HL-60 (cell line): Measurements from ENCODE around the gene IP6K1.

Experiments used
- DNase-seq, 2 experiments: peaks; one replicate each; pipeline ENCODE4 v3.0.0-alpha.2; 2010 to 2020; ENCODE audit warnings: low read depth in 1 of 2, low spot score in 1 of 2
- H3K27ac ChIP-seq: fragments of 250-450 bp; sonication (Bioruptor Pico); replicated peaks from 2 replicates; pipeline ENCODE4 v1.5.1; 2020; ENCODE audit warnings: mild to moderate bottlenecking, moderate library complexity
- H3K27me3 ChIP-seq: fragments of 250-450 bp; sonication (Bioruptor Pico); 2 replicates; pipeline ENCODE4 v1.5.1; 2021; ENCODE audit warnings: mild to moderate bottlenecking, moderate library complexity; ENCODE audit not compliant: insufficient read depth, poor library complexity, severe bottlenecking
- H3K4me3 ChIP-seq: replicated peaks from 2 replicates; pipeline ENCODE4 v1.5.1; 2011; ENCODE audit warnings: mild to moderate bottlenecking, control low read depth, low read length; ENCODE audit not compliant: insufficient read depth
- GABPA ChIP-seq: IDR thresholded peaks from 2 replicates; pipeline ENCODE4 v1.6.1; 2012; ENCODE audit warnings: low read depth
- POLR2AphosphoS5 ChIP-seq: IDR thresholded peaks from 2 replicates; pipeline ENCODE4 v1.6.1; 2012; ENCODE audit warnings: low read depth
- SPI1 ChIP-seq: IDR thresholded peaks from 2 replicates; pipeline ENCODE4 v1.6.1; 2012; ENCODE audit warnings: low read depth, mild to moderate bottlenecking, borderline replicate concordance
- TF ChIP-seq, protein P1 (sequence below): IDR thresholded peaks from one replicate; pipeline ENCODE4 v1.5.1; 2011; ENCODE audit warnings: low read length, control low read depth, inconsistent platforms; ENCODE audit not compliant: insufficient read depth
- TF ChIP-seq, protein P2 (sequence below): IDR thresholded peaks from 2 replicates; pipeline ENCODE4 v1.6.1; 2012; ENCODE audit warnings: low read depth; ENCODE audit not compliant: insufficient replicate concordance

IP6K1 gene

DNA sequence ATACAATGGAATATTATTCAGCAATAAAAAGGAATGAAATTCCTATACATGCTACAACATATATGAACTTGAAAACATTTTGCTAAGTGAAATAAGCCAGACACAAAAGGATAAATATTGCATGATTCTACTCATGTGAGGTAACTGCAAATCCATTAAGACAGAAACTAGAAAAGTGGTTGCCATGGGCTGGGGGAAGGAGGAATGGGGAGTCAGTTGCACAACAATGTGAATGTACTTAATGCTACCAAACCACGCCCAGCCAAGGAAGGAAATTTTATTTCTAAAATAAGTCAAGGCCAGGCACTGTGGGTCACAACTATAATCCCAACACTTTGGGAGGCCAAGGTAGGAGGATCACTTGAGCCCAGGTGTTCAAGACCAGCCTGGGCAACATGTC is 52.8 kb downstream of the IP6K1 start:
- H3K27ac ChIP-seq, result no peak overlapping the region
- H3K4me3 ChIP-seq, result no peak overlapping the region
- peak in 1 of 2 experiments; percentile 29 for DNase-seq
- H3K27me3 ChIP-seq, result no peaks in the 10 kb centered on the region
- TF ChIP-seq, protein P1, sequence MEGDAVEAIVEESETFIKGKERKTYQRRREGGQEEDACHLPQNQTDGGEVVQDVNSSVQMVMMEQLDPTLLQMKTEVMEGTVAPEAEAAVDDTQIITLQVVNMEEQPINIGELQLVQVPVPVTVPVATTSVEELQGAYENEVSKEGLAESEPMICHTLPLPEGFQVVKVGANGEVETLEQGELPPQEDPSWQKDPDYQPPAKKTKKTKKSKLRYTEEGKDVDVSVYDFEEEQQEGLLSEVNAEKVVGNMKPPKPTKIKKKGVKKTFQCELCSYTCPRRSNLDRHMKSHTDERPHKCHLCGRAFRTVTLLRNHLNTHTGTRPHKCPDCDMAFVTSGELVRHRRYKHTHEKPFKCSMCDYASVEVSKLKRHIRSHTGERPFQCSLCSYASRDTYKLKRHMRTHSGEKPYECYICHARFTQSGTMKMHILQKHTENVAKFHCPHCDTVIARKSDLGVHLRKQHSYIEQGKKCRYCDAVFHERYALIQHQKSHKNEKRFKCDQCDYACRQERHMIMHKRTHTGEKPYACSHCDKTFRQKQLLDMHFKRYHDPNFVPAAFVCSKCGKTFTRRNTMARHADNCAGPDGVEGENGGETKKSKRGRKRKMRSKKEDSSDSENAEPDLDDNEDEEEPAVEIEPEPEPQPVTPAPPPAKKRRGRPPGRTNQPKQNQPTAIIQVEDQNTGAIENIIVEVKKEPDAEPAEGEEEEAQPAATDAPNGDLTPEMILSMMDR, result no peak
- TF ChIP-seq SPI1 (no peak), GABPA (no peak), POLR2AphosphoS5 (no peak)
- TF ChIP-seq, protein P2, sequence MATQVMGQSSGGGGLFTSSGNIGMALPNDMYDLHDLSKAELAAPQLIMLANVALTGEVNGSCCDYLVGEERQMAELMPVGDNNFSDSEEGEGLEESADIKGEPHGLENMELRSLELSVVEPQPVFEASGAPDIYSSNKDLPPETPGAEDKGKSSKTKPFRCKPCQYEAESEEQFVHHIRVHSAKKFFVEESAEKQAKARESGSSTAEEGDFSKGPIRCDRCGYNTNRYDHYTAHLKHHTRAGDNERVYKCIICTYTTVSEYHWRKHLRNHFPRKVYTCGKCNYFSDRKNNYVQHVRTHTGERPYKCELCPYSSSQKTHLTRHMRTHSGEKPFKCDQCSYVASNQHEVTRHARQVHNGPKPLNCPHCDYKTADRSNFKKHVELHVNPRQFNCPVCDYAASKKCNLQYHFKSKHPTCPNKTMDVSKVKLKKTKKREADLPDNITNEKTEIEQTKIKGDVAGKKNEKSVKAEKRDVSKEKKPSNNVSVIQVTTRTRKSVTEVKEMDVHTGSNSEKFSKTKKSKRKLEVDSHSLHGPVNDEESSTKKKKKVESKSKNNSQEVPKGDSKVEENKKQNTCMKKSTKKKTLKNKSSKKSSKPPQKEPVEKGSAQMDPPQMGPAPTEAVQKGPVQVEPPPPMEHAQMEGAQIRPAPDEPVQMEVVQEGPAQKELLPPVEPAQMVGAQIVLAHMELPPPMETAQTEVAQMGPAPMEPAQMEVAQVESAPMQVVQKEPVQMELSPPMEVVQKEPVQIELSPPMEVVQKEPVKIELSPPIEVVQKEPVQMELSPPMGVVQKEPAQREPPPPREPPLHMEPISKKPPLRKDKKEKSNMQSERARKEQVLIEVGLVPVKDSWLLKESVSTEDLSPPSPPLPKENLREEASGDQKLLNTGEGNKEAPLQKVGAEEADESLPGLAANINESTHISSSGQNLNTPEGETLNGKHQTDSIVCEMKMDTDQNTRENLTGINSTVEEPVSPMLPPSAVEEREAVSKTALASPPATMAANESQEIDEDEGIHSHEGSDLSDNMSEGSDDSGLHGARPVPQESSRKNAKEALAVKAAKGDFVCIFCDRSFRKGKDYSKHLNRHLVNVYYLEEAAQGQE, result no peak

DNA sequence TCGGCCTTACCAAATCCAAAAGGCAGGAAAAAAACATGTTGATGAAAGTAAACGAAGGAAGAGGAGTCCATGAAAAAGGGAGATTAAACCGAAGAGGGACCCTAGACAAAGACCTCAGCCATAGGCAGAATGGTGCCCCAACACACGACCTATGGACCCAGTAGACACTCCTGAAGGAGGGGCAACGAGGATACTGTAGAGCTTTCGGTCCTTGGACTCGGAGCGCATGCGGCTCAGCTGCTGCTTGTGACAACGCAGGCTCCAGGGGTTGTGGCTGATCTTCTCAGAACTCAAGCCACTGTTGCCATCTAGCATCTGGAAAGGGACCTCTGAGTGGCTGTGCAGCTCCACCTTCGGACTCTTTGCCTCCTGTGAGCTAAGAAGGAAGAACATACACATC is 53.7 kb downstream of the IP6K1 start:
- TF ChIP-seq GABPA (no peak), POLR2AphosphoS5 (no peak), SPI1 (no peak)
- TF ChIP-seq, protein P2, result no peak
- TF ChIP-seq, protein P1, result no peak
- Histone ChIP-seq H3K27ac (no peak overlapping the region), H3K4me3 (no peak overlapping the region), H3K27me3 (no peaks in the 10 kb centered on the region)
- no peak for DNase-seq

DNA sequence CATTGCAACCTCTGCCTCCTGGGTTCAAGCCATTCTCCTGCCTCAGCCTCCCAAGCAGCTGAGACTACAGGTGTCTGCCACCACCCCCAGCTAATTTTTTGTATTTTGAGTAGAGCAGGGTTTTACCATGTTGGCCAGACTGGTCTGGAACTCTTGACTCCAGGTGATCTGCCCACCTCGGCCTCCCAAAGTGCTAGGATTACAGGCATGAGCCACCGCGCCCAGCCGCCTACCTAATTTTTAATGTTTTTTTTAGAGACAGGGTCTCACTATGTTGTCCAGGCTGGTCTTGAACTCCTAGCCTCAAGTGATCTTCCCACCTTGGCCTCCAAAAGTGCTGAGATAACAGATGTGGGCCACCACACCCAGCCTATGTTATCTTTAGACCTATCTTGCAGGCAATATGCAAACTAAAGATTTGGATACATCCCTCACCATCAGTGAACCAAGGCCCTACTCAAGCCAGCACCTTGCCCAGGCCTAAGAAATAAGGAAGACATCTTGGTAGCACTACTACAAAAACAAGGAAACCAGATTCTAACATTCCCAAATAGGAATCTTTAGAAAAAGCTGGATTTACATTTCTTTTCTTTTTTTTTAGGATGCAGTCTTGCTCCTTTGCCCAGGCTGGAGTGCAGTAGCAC is 56.3 kb downstream of the IP6K1 start:
- Histone ChIP-seq H3K27me3 (no peaks in the 10 kb centered on the region), H3K27ac (no peak overlapping the region), H3K4me3 (no peak overlapping the region)
- DNase-seq, result no peak
- TF ChIP-seq, protein P2, result no peak
- TF ChIP-seq POLR2AphosphoS5 (no peak), GABPA (no peak), SPI1 (no peak)
- TF ChIP-seq, protein P1, result no peak
